Measurements from ENCODE around the gene CAPN14. TPM values are rescaled to one million over a fixed set of nuclear protein-coding genes. Genes with fewer than 3 reads are reported as not detected.

CAPN14 gene
- under 1 TPM; 0.12 to 0.26 TPM for total RNA-seq
- long read RNA-seq = 0 reads

- ATAC-seq = no peak
- intact Hi-C loops (cut with DNase I) = no loop called here
- no peak for DNase-seq
Measured at GRCh38 chr2:31217465-31218200, at the start of gene CAPN14. CAPN14 (minus strand) TSS chr2:31217515; CDS start chr2:31205447, 12,068 bp downstream.

GRCh38 chr2:31266804-31267203, 49.5 kb upstream of the CAPN14 start:
- intact Hi-C loops (cut with DNase I) = no loop called here
- ATAC-seq (no peak), DNase-seq (no peak)

- intact Hi-C loops (cut with DNase I) = no loop called here
- no peak for ATAC-seq
- no peak for DNase-seq
Measured at GRCh38 chr2:31265234-31265633, 47.9 kb upstream of the CAPN14 start.

DNA sequence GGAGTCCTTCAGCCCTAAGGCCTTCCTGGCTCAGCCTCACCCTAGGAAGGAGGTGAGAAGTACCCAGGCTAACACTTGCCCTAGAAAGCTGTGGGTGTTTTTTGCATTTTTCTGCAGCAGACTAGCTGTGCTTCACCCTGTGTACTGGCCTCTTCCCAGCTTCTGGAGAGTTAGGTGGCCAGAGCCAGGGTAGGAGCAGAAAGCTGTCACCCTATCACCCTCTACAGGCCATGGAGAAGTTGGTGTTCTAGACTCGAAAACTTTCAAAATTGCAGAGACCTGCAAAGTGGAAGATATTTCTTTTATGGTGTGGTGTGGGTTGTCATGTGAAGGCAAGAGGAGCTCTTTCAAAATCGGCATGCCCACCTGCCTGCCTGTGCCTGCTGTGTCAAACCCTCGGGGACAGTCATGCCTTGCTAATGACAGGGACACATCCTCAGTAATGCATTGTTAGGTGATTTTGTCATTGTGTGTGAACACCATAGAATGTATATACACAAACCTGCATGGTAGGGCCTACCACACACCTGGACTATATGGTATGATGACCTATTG, 46.4 kb upstream of the CAPN14 start:
- ATAC-seq = peak; percentile 29 to 77
- intact Hi-C loops (cut with DNase I) = no loop called here
- DNase-seq = no peak

- intact Hi-C loops (cut with DNase I) = no loop called here
- ATAC-seq (no peak), DNase-seq (no peak)
Measured at GRCh38 chr2:31260870-31261269, 43.6 kb upstream of the CAPN14 start.

DNA sequence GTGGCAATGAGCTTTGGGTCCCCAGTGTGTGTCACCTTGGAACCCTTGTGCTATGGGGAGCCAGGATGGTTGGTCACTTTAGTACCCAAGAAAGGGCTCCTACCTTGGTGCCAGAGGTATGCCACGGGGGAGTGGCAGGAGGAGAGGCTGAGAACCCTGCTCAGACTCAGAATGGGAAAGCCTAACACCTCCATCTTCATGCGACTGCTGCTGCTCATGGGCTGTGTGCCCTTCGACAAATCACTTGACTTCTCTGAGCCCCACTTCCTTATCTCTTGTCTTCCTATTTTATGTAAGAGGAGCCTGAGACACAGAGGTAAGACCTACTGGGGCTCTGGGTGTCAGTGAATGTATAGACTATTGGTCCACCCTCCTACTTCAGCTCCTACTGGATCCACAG, 41.8 kb upstream of the CAPN14 start:
- no peak for ATAC-seq
- intact Hi-C loops (cut with DNase I) = no loop called here
- no peak for DNase-seq

DNA sequence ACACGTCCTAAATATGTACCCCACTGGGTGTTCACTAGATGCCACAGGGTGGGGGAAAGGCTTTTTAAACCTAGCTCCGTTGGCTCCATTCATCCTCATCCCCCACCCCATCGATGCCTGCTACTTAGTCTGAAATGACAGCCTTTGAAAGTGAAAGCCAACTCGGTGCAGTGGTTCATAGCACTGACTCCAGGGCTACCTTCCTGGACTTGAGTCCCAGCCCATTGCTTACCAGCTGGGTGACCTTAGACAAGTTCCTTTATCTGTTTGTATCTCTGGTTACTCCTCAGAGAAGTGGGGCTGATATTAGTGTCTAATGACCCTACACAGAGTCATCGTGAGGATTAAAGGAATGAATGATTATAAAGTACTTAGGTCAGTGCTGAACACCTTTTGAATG, 41.0 kb upstream of the CAPN14 start:
- DNase-seq (no peak), ATAC-seq (no peak)

DNA sequence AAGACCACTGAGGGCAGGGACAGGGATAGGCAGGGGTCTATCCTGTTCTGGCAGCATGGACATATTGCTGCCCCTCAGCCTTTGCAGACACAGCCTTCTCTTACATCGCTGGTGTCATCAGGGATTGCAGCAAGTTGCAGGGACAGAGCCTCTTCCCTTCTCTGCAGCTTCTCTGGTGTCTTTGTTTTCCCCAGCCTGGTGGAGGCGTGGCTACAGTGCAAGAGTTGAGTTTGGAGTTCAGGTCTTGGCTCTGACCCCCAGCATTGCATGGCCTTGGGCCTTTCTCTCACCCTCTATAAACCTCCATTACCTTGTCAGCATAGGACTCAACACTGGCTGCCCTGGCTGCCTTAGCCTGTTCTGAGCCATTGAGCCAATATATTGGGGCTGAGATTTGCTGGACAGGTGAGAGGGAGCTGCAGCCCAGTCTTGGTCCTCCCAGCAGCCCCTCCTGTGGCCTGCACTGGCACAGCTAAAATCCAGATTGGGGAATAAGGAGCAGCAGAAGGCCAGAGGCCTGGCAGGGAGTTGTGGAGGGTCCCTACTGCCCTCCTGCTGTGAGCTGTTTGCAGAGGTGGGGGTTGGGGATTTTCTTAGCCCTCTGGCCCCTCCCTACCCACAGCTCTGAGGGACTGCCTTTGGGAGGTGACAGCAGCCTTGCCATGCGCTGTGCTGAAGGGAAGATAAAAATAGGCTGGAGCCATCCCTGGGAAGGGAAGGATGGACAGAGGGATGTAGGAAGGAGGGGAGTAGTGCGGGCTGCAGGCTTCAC, 39.5 kb upstream of the CAPN14 start:
- intact Hi-C loops (cut with DNase I) = no loop called here

More for the DNA sequence above, 41.0 kb upstream of the CAPN14 start:
- intact Hi-C loops (cut with DNase I) = no loop called here

GRCh38 chr2:31255911-31256571, 38.7 kb upstream of the CAPN14 start:
- DNase-seq (no peak), ATAC-seq (no peak)
- intact Hi-C loops (cut with DNase I) = no loop called here

More for the DNA sequence above, 39.5 kb upstream of the CAPN14 start:
- DNase-seq = no peak
- peak; percentile 14 to 56 for ATAC-seq

- intact Hi-C loops (cut with DNase I) = no loop called here
- no peak for DNase-seq
- ATAC-seq = no peak
Measured at GRCh38 chr2:31254237-31255203, 37.2 kb upstream of the CAPN14 start.

GRCh38 chr2:31253356-31254131, 36.2 kb upstream of the CAPN14 start:
- ATAC-seq = no peak
- intact Hi-C loops (cut with DNase I) = no loop called here
- no peak for DNase-seq

DNA sequence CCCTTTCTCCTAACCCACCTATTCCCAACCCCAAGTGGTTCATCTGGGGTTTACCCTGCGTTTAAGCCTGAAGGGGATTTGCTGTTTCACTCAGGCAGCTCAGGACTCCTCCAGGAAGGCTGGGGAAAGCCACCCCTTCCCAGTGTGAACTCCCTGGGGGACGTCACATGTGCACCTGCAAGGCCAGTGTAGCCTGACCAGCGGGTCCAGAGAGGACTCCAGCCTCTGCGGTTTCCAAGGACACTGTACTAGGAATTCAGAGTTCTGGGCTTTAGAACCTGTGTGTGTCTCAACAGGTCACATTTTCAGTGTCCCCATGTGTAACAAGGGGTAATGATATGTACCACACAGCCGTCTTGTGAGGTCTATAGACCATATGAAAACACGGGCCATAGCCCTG, 34.5 kb upstream of the CAPN14 start:
- intact Hi-C loops (cut with DNase I) = no loop called here
- DNase-seq (no peak), ATAC-seq (no peak)

- no peak for DNase-seq
- no peak for ATAC-seq
- intact Hi-C loops (cut with DNase I) = no loop called here
Measured at GRCh38 chr2:31251018-31251417, 33.7 kb upstream of the CAPN14 start.

GRCh38 chr2:31249009-31249690, 31.8 kb upstream of the CAPN14 start:
- no peak for DNase-seq

DNA sequence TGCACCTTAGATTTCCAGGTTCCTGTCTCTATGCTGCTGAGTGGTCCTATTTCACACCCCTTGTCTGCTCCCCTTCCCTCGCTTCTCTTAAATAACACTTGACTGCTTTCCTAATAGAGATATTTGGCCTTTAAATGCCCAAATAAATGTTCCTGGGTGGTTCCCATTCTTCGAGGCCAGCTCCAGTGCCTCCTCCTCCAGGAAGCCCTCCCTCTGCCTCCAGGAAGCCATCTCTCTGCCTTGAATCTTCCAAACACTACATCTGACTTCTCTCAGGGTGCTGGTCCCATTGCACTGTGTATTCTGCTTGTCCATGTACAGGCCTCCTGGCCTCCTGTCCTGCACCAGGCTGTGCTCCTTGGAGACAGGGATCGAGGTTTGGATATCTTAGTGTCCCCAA, 30.8 kb upstream of the CAPN14 start:
- ATAC-seq (no peak), DNase-seq (no peak)
- intact Hi-C loops (cut with DNase I) = no loop called here

More at GRCh38 chr2:31249009-31249690, 31.8 kb upstream of the CAPN14 start:
- intact Hi-C loops (cut with DNase I) = no loop called here
- no peak for ATAC-seq

DNA sequence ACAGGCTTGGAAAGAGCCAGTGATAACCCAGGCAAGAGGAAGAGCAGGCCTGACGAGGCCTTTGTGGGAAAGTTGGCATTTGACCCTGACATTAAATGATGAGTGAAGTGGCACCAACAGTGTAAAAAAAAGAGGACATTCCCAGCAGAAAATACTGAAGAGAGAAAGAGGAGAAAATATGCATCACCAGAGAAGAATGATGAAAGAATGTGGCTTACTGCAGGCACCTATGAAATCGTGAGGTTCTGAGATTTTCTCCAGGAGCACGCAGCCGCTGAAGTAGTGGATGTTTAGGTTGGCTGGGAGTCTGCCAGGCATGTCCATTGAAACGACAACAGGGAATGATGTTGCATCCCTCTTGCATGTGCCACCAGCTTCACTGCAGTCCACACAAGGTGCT, 30.4 kb upstream of the CAPN14 start:
- no peak for DNase-seq
- ATAC-seq = no peak
- intact Hi-C loops (cut with DNase I) = no loop called here

- intact Hi-C loops (cut with DNase I) = no loop called here
- no peak for ATAC-seq
- no peak for DNase-seq
Measured at GRCh38 chr2:31246184-31246852, 29.0 kb upstream of the CAPN14 start.
